Testis (tissue), 3 donors: ENCODE data around the gene SGSM2. TPM values are rescaled to one million over a fixed set of nuclear protein-coding genes. Genes with fewer than 3 reads are reported as not detected.
A peak's percentile ranks its signal among the peaks of the same experiment; 100 is the strongest.

Experiments
- DNase-seq: peaks from one replicate; pipeline ENCODE4 v3.0.0-alpha.2; 2019
- H3K27ac ChIP-seq, 2 donors: fragments of 200-600 bp; sonication (generic); one replicate each; pipeline ENCODE4 v1.5.1; 2019
- H3K27me3 ChIP-seq: fragments of 200-600 bp; sonication (generic); one replicate; pipeline ENCODE4 v1.5.1; 2019
- H3K36me3 ChIP-seq: fragments of 200-600 bp; sonication (generic); one replicate; pipeline ENCODE4 v1.5.1; 2017; ENCODE audit warnings: low read depth; ENCODE audit errors: missing control alignments
- H3K4me1 ChIP-seq: fragments of 200-600 bp; sonication (generic); one replicate; pipeline ENCODE4 v1.5.1; 2019
- H3K4me3 ChIP-seq, 2 donors: fragments of 200-600 bp; sonication (generic); one replicate each; pipeline ENCODE4 v1.5.1; 2017 to 2019
- H3K9me3 ChIP-seq: fragments of 200-600 bp; sonication (generic); one replicate; pipeline ENCODE4 v1.5.1; 2017
- POLR2A ChIP-seq: fragments of 450-650 bp; IDR thresholded peaks from one replicate; pipeline ENCODE4 v1.6.1; 2017; ENCODE audit warnings: antibody characterized with exemption, mild to moderate bottlenecking, moderate library complexity
- WGBS, 2 donors: methylation state at CpG; one replicate each; pipeline ENCODE4 v1.1.5; 2018; 5-methylcytosine and 5-hydroxymethylcytosine counted together
- intact Hi-C: fragments of 100-400 bp; cut with DNase I; formaldehyde crosslinking; loops from one replicate; pipeline ENCODE4 v1.15.1; 2023; ENCODE audit warnings: low total_unique reads
- polyA plus RNA-seq: library from polyadenylated mRNA; stranded (reverse); fragments of 350-450 nt; fragmentation: Illumina TruSeq; extraction: RNeasy Lipid Tissue Mini Kit (QIAGEN cat#74804); gene quantifications from one replicate; pipeline ENCODE4 v1.2.3, GENCODE V29; 2014; ENCODE audit warnings: low read depth, low replicate concordance; ENCODE audit not compliant: insufficient read depth
- total RNA-seq, 2 donors: library from RNA; depleted of rRNA; stranded (reverse); fragments of >200 nt; gene quantifications; one replicate each; pipeline ENCODE4 v1.2.3, GENCODE V29; 2016
- TF ChIP-seq, protein P1 (sequence below), 3 experiments: fragments of 450-650 bp in 2 of 3; fragments of 200-600 bp in 1 of 3; sonication (generic) in 1 of 3; IDR thresholded peaks; one replicate each; pipeline ENCODE4 v1.5.1; 2016 to 2019; ENCODE audit warnings: antibody characterized with exemption in 3 of 3, mild to moderate bottlenecking in 2 of 3, moderate library complexity in 1 of 3

Gene SGSM2
- total and polyA plus RNA-seq, 3 donors from 2014 or later: 54.1 to 88.9 (median 80.5) TPM

DNA sequence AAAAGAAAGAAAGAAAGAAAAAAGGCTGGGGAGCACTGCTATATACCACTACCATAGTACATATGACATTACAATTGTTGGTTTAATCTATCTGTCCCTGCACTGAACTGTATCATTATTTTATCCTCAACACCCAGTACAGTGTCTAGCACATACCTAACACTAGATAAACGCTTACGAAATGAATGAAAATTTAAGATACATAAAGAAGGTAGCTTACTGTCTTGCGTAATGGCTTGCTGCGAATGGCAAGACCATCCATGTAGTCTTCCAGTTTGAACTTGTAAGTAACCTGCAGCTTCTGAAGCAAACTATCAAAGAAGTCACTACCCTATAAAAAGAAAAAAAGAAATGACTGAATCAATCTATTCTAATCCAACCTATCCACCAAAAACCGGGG, 40.3 kb upstream of the SGSM2 start:
- no peaks in the 10 kb centered on the region for H3K9me3 ChIP-seq
- H3K4me1 ChIP-seq: peaks cover 2% of the 10 kb centered on the region
- no peak for DNase-seq
- H3K36me3 ChIP-seq: no peaks in the 10 kb centered on the region
- H3K27ac ChIP-seq: no peak overlapping the region
- 85 to 91% methylated on average over 5 of the region's 5 CpGs for WGBS, 2 donors
- intact Hi-C loops: no loop called here
- no peaks in the 10 kb centered on the region for H3K27me3 ChIP-seq
- no peak overlapping the region for H3K4me3 ChIP-seq
- TF ChIP-seq, protein P1, sequence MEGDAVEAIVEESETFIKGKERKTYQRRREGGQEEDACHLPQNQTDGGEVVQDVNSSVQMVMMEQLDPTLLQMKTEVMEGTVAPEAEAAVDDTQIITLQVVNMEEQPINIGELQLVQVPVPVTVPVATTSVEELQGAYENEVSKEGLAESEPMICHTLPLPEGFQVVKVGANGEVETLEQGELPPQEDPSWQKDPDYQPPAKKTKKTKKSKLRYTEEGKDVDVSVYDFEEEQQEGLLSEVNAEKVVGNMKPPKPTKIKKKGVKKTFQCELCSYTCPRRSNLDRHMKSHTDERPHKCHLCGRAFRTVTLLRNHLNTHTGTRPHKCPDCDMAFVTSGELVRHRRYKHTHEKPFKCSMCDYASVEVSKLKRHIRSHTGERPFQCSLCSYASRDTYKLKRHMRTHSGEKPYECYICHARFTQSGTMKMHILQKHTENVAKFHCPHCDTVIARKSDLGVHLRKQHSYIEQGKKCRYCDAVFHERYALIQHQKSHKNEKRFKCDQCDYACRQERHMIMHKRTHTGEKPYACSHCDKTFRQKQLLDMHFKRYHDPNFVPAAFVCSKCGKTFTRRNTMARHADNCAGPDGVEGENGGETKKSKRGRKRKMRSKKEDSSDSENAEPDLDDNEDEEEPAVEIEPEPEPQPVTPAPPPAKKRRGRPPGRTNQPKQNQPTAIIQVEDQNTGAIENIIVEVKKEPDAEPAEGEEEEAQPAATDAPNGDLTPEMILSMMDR (IDR thresholded peaks at IDR 0.05): no peak
- no peak for TF ChIP-seq POLR2A

DNA sequence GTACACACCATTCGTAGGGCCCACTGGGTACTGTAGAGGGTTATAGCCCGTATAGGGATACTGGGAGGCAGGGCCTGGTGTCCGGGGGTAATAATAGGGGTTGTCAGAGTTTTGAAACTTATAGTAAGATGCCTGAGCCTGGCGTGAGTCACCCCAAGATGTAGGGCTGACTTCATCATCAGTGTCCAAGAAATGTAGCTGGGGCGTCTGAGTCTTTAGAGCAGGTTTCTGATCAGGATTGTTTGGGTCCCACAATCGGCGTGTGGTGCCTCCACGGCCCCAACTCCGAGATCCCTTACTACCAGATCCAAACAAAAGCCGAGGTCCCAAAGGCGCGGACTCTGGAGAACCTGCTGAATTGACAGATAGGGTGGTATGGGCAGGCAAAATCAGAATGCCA, 38.2 kb upstream of the SGSM2 start:
- intact Hi-C loops: no loop called here
- Histone ChIP-seq H3K27ac (no peak overlapping the region), H3K4me1 (peaks cover 8% of the 10 kb centered on the region), H3K36me3 (no peaks in the 10 kb centered on the region), H3K9me3 (no peaks in the 10 kb centered on the region), H3K4me3 (no peak overlapping the region), H3K27me3 (no peaks in the 10 kb centered on the region)
- no peak for DNase-seq
- TF ChIP-seq, protein P1 (IDR thresholded peaks at IDR 0.05): no peak
- TF ChIP-seq POLR2A: no peak
- 93 to 100% methylated on average over 5 to 12 of the region's 12 CpGs for WGBS, 2 donors

DNA sequence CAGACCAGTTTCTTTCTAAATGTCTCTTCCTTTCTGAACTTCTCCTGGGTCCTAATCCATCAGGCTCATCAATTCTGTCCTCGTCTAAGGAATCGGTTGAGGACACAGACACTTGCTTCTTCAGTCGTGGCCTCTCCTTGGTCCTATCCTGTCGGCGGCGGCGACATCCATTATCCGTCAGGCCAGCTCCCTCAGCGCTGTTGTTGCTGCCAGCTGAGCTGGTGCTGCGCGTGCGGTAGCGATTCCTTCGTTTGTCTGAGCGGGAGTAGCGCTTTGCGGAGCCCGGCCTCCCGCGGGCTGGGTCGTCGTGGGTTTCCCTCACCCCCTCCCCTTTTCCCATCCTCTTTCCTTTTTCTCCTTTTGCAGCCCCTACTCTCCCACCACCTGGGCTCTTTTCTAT, 37.5 kb upstream of the SGSM2 start:
- no peak overlapping the region for H3K4me3 ChIP-seq
- no peaks in the 10 kb centered on the region for H3K36me3 ChIP-seq
- intact Hi-C loops: no loop called here
- 87 to 93% methylated on average over 22 of the region's 22 CpGs for WGBS, 2 donors
- H3K4me1 ChIP-seq: peaks cover 8% of the 10 kb centered on the region
- H3K27ac ChIP-seq: no peak overlapping the region
- H3K9me3 ChIP-seq: no peaks in the 10 kb centered on the region
- H3K27me3 ChIP-seq: no peaks in the 10 kb centered on the region
- TF ChIP-seq, protein P1 (IDR thresholded peaks at IDR 0.05): no peak
- TF ChIP-seq POLR2A: no peak
- no peak for DNase-seq

DNA sequence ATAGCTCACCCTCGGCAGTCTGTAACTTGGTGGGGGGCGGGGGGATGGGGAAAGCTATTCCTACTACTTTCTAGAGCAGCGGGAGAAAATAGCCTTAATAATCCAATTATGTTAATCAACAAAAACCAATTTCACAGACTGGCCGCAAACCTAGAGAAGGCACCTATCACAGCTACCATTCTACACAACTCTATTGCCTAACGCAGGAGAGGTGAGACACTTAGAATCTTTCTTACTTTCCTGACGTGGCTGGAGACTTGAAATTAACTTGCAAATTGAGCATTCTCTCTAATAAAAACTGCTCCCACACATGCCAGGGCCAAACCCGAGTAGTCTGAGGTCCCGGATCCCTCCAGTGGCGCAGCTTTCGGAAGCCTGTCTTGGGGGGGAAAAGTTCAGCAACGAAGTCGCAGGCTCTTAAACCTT, 34.5 kb upstream of the SGSM2 start:
- H3K4me3 ChIP-seq: peak overlapping the region; percentile 90 to 95
- peak overlapping the region; percentile 91 to 93 for H3K27ac ChIP-seq
- H3K36me3 ChIP-seq: no peaks in the 10 kb centered on the region
- no peak for DNase-seq
- TF ChIP-seq, protein P1 (IDR thresholded peaks at IDR 0.05): no peak
- no peak for TF ChIP-seq POLR2A
- H3K9me3 ChIP-seq: no peaks in the 10 kb centered on the region
- peaks cover 8% of the 10 kb centered on the region for H3K4me1 ChIP-seq
- 1 to 2% methylated on average over 12 of the region's 12 CpGs for WGBS, 2 donors
- H3K27me3 ChIP-seq: no peaks in the 10 kb centered on the region
- intact Hi-C loops: no loop called here
